HepG2 (cell line): ENCODE measurements around the gene OTOP2. TPM values are rescaled to one million over a fixed set of nuclear protein-coding genes. Genes with fewer than 3 reads are reported as not detected.

Experiments used
- BCL6 ChIP-seq: IDR thresholded peaks from 2 replicates; pipeline ENCODE4 v1.6.1; 2016; ENCODE audit warnings: missing genetic modification reagents, missing compliant biosample characterization
- CEBPG ChIP-seq: IDR thresholded peaks from 2 replicates; pipeline ENCODE4 v1.6.1; 2016
- HMG20A ChIP-seq: IDR thresholded peaks from 2 replicates; pipeline ENCODE4 v1.6.1; 2016; ENCODE audit warnings: borderline replicate concordance
- KAT8 ChIP-seq: IDR thresholded peaks from 2 replicates; pipeline ENCODE4 v1.6.1; 2016; ENCODE audit warnings: missing genetic modification reagents, missing compliant biosample characterization
- KDM4B ChIP-seq: sonication (generic); formaldehyde crosslinking; IDR thresholded peaks from 2 replicates; pipeline ENCODE4 v1.4.0; 2020; ENCODE audit warnings: missing genetic modification reagents
- MBNL3 ChIP-seq: fragments of 250-450 bp; sonication (Bioruptor Pico); conservative IDR thresholded peaks from 2 replicates; pipeline ENCODE4 v1.8.0; 2022; ENCODE audit warnings: mild to moderate bottlenecking, inconsistent platforms
- MEIS2 ChIP-seq: sonication (generic); formaldehyde crosslinking; IDR thresholded peaks from 2 replicates; pipeline ENCODE4 v1.9.0; 2021; ENCODE audit warnings: mild to moderate bottlenecking, missing genetic modification reagents
- PCBP2 ChIP-seq: fragments of 200-400 bp; formaldehyde crosslinking; optimal IDR thresholded peaks from 2 replicates; pipeline ENCODE3; 2018; ENCODE audit warnings: low read length, low read depth; ENCODE audit not compliant: poor library complexity, severe bottlenecking
- PITX1 ChIP-seq: sonication (generic); formaldehyde crosslinking; IDR thresholded peaks from 2 replicates; pipeline ENCODE4 v1.5.1; 2020; ENCODE audit warnings: mild to moderate bottlenecking, missing genetic modification reagents
- SCMH1 ChIP-seq: sonication (generic); formaldehyde crosslinking; IDR thresholded peaks from 2 replicates; pipeline ENCODE4 v1.9.0; 2021; ENCODE audit warnings: missing genetic modification reagents, mild to moderate bottlenecking, borderline replicate concordance
- SKI ChIP-seq: fragments of 450-650 bp; IDR thresholded peaks from one replicate; pipeline ENCODE4 v1.6.1; 2018; ENCODE audit warnings: mild to moderate bottlenecking; ENCODE audit not compliant: partially characterized antibody
- SMAD3 ChIP-seq: sonication (generic); formaldehyde crosslinking; IDR thresholded peaks from 2 replicates; pipeline ENCODE4 v1.4.0; 2020; ENCODE audit warnings: missing genetic modification reagents
- TBL1XR1 ChIP-seq: fragments of 150-350 bp; IDR thresholded peaks from 2 replicates; pipeline ENCODE4 v1.6.1; 2014; ENCODE audit warnings: borderline replicate concordance, low read length; ENCODE audit not compliant: partially characterized antibody
- ZEB1 ChIP-seq: IDR thresholded peaks from 2 replicates; pipeline ENCODE4 v1.6.1; 2012; ENCODE audit warnings: mild to moderate bottlenecking, low read depth, inconsistent platforms; ENCODE audit not compliant: insufficient replicate concordance
- ZNF160 ChIP-seq: sonication (generic); formaldehyde crosslinking; IDR thresholded peaks from 2 replicates; pipeline ENCODE4 v1.8.0; 2022; ENCODE audit warnings: mild to moderate bottlenecking, inconsistent platforms, missing genetic modification reagents
- ZNF263 ChIP-seq: sonication (generic); formaldehyde crosslinking; IDR thresholded peaks from 2 replicates; pipeline ENCODE4 v1.4.0; 2020; ENCODE audit warnings: missing genetic modification reagents
- ZNF264 ChIP-seq: sonication (generic); formaldehyde crosslinking; IDR thresholded peaks from 2 replicates; pipeline ENCODE4 v1.4.0; 2020; ENCODE audit warnings: missing genetic modification reagents
- ZNF563 ChIP-seq: sonication (generic); formaldehyde crosslinking; IDR thresholded peaks from 2 replicates; pipeline ENCODE4 v1.8.0; 2022; ENCODE audit warnings: mild to moderate bottlenecking, moderate library complexity, missing genetic modification reagents
- ZNF678 ChIP-seq: sonication (generic); formaldehyde crosslinking; IDR thresholded peaks from 2 replicates; pipeline ENCODE4 v1.4.0; 2020; ENCODE audit warnings: mild to moderate bottlenecking, missing genetic modification reagents
- ZNF709 ChIP-seq: sonication (generic); formaldehyde crosslinking; IDR thresholded peaks from 2 replicates; pipeline ENCODE4 v1.5.0; 2020; ENCODE audit warnings: mild to moderate bottlenecking, missing genetic modification reagents
- ZNF720 ChIP-seq: sonication (generic); formaldehyde crosslinking; IDR thresholded peaks from 2 replicates; pipeline ENCODE4 v1.4.0; 2020; ENCODE audit warnings: missing genetic modification reagents
- ZNF788 ChIP-seq: sonication (generic); formaldehyde crosslinking; IDR thresholded peaks from 2 replicates; pipeline ENCODE4 v1.5.0; 2020; ENCODE audit warnings: mild to moderate bottlenecking, missing genetic modification reagents, borderline replicate concordance
- ZSCAN31 ChIP-seq: sonication (generic); formaldehyde crosslinking; IDR thresholded peaks from 2 replicates; pipeline ENCODE4 v1.5.0; 2020; ENCODE audit warnings: low read depth, mild to moderate bottlenecking, missing genetic modification reagents
- polyA plus RNA-seq, 8 experiments: library from polyadenylated mRNA; depleted of rRNA in 3 of 8; stranded (reverse) in 7 of 8; unstranded in 1 of 8; fragments of >200 nt; fragmentation: Illumina TruSeq in 4 of 8; extraction: Trizol in 4 of 8; gene quantifications; 2 replicates each; pipeline versions ENCODE4 v1.2.1 to v1.2.3, GENCODE V29; 2011 to 2016; ENCODE audit warnings: low read depth in 4 of 8, missing spikeins in 1 of 8, mixed read lengths in 1 of 8; ENCODE audit not compliant: insufficient read depth in 1 of 8
- total RNA-seq, 5 experiments: library from RNA; depleted of rRNA; stranded (reverse); fragments of >200 nt; fragmentation: Illumina TruSeq; extraction: Trizol; gene quantifications; 2 replicates each; pipeline ENCODE4 v1.2.3, GENCODE V29; 2016; ENCODE audit warnings: low read depth in 1 of 5
- TF ChIP-seq, protein P1 (sequence below): sonication (generic); formaldehyde crosslinking; IDR thresholded peaks from 2 replicates; pipeline ENCODE4 v1.8.1; 2022; ENCODE audit warnings: mild to moderate bottlenecking, missing genetic modification reagents
- TF ChIP-seq, protein P2 (sequence below): sonication (generic); formaldehyde crosslinking; IDR thresholded peaks from 2 replicates; pipeline ENCODE4 v1.5.0; 2020; ENCODE audit warnings: missing genetic modification reagents
- TF ChIP-seq, protein P3 (sequence below): sonication (generic); formaldehyde crosslinking; IDR thresholded peaks from 2 replicates; pipeline ENCODE4 v1.4.0; 2020; ENCODE audit warnings: mild to moderate bottlenecking, missing genetic modification reagents

The OTOP2 gene
- total and polyA plus RNA-seq, 2 of the 13 experiments (the other 11 are each of a cell fraction or from before 2014, with no cell fraction given) = not detected

DNA sequence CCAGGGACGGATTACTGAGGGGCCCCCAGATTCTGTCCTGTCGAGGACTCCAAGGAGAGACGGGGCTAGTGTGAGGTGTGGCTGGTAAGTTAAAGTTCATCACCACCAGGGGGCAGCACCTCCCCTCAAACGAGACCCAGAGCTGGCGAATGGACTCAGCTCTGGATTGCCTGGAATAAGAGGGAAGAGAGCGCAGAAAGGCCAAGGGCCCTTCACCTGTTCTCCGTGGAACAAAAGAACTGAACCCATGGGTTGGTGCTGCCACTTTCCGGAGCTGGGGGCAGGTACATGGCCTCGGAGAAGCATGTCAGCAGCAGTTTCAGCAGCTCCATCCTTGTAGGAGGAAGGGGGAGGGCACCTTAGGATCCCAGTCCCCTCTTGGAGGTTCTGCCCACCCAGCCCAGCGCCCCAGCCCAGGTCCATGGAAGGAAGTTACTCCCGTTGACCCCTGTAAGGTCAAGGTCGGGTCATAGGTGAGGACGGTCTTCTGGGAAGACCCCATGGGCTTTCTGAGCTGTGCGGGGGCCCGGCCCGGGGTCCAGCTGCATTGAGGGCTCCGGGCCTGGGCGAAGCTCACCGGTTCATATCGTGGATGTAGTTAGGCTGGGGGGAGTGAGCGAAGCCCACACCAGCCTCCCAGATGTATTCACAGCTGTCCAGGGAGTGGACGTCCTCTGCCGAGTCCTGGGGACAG lies 37.7 kb downstream of the OTOP2 start (continued):
- no peak for TF ChIP-seq SMAD3 (CRISPR knock-in tag)
- no peak for TF ChIP-seq ZNF720
- TF ChIP-seq PITX1 = no peak
- TF ChIP-seq, protein P1, sequence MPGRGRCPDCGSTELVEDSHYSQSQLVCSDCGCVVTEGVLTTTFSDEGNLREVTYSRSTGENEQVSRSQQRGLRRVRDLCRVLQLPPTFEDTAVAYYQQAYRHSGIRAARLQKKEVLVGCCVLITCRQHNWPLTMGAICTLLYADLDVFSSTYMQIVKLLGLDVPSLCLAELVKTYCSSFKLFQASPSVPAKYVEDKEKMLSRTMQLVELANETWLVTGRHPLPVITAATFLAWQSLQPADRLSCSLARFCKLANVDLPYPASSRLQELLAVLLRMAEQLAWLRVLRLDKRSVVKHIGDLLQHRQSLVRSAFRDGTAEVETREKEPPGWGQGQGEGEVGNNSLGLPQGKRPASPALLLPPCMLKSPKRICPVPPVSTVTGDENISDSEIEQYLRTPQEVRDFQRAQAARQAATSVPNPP (CRISPR knock-in tag) = no peak
- TF ChIP-seq HMG20A (CRISPR knock-in tag) = no peak
- TF ChIP-seq KAT8 (CRISPR knock-in tag) = no peak
- TF ChIP-seq ZNF709 (CRISPR knock-in tag) = 0 out of 2 replicates have a peak, but pooled peaks have one; percentile 31
- TF ChIP-seq, protein P2, sequence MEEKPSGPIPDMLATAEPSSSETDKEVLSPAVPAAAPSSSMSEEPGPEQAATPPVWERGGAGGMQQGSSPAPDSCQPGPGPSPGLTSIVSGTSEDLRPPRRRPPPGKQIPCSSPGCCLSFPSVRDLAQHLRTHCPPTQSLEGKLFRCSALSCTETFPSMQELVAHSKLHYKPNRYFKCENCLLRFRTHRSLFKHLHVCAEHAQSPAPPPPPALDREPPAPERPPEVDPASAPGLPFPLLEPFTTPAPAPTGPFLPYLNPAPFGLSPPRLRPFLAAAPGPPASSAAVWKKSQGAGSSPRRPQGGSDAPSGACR (CRISPR knock-in tag) = no peak
- no peak for TF ChIP-seq TBL1XR1
- TF ChIP-seq ZEB1 = no peak
- no peak for TF ChIP-seq ZSCAN31
- TF ChIP-seq ZNF788 (CRISPR knock-in tag) = no peak
- no peak for TF ChIP-seq SKI
- TF ChIP-seq BCL6 (CRISPR knock-in tag) = 0 out of 2 replicates have a peak, but pooled peaks have one; percentile 15
- no peak for TF ChIP-seq SCMH1 (CRISPR knock-in tag)
- no peak for TF ChIP-seq MEIS2
- TF ChIP-seq ZNF563 = 0 out of 2 replicates have a peak, but pooled peaks have one; percentile 56
- TF ChIP-seq ZNF263 (CRISPR knock-in tag) = no peak
- TF ChIP-seq MBNL3 (CRISPR knock-in tag) = no peak
- no peak for TF ChIP-seq ZNF160 (CRISPR knock-in tag)
- TF ChIP-seq KDM4B (CRISPR knock-in tag) = no peak
- TF ChIP-seq CEBPG (CRISPR knock-in tag) = no peak
- no peak for TF ChIP-seq ZNF678
- 0 out of 2 replicates have a peak, but pooled peaks have one; percentile 36 for TF ChIP-seq ZNF264
- TF ChIP-seq, protein P3, sequence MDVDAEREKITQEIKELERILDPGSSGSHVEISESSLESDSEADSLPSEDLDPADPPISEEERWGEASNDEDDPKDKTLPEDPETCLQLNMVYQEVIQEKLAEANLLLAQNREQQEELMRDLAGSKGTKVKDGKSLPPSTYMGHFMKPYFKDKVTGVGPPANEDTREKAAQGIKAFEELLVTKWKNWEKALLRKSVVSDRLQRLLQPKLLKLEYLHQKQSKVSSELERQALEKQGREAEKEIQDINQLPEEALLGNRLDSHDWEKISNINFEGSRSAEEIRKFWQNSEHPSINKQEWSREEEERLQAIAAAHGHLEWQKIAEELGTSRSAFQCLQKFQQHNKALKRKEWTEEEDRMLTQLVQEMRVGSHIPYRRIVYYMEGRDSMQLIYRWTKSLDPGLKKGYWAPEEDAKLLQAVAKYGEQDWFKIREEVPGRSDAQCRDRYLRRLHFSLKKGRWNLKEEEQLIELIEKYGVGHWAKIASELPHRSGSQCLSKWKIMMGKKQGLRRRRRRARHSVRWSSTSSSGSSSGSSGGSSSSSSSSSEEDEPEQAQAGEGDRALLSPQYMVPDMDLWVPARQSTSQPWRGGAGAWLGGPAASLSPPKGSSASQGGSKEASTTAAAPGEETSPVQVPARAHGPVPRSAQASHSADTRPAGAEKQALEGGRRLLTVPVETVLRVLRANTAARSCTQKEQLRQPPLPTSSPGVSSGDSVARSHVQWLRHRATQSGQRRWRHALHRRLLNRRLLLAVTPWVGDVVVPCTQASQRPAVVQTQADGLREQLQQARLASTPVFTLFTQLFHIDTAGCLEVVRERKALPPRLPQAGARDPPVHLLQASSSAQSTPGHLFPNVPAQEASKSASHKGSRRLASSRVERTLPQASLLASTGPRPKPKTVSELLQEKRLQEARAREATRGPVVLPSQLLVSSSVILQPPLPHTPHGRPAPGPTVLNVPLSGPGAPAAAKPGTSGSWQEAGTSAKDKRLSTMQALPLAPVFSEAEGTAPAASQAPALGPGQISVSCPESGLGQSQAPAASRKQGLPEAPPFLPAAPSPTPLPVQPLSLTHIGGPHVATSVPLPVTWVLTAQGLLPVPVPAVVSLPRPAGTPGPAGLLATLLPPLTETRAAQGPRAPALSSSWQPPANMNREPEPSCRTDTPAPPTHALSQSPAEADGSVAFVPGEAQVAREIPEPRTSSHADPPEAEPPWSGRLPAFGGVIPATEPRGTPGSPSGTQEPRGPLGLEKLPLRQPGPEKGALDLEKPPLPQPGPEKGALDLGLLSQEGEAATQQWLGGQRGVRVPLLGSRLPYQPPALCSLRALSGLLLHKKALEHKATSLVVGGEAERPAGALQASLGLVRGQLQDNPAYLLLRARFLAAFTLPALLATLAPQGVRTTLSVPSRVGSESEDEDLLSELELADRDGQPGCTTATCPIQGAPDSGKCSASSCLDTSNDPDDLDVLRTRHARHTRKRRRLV (CRISPR knock-in tag) = no peak
- no peak for TF ChIP-seq PCBP2
